ENCODE data around the gene DIPK2B.

DNA sequence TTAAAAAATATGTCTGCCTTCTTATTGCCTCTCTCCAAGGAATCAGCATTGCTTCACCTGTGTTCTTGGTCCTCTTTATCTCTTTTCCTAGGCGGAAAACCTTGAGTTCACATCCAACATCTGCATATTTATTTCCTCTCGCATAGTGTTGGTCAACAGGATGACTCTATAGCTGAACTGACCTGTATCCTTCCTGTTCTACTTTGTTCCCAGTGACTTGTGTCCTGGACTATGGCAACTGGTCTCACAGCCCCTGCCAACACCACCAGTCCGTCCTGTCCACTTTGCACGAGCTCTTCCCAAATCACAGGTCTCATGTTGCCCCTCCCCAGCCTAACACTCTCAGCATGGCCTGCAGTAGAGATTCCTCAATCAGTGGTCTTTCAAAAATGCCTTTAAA, 2.0 kb downstream of the DIPK2B start:
- TF ChIP-seq, protein P1, sequence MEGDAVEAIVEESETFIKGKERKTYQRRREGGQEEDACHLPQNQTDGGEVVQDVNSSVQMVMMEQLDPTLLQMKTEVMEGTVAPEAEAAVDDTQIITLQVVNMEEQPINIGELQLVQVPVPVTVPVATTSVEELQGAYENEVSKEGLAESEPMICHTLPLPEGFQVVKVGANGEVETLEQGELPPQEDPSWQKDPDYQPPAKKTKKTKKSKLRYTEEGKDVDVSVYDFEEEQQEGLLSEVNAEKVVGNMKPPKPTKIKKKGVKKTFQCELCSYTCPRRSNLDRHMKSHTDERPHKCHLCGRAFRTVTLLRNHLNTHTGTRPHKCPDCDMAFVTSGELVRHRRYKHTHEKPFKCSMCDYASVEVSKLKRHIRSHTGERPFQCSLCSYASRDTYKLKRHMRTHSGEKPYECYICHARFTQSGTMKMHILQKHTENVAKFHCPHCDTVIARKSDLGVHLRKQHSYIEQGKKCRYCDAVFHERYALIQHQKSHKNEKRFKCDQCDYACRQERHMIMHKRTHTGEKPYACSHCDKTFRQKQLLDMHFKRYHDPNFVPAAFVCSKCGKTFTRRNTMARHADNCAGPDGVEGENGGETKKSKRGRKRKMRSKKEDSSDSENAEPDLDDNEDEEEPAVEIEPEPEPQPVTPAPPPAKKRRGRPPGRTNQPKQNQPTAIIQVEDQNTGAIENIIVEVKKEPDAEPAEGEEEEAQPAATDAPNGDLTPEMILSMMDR (conservative IDR thresholded peaks at IDR 0.05; ENCODE audit: low read depth, low read length), result no peak
- no peak for TF ChIP-seq EZH2 (IDR thresholded peaks at IDR 0.05; ENCODE audit: borderline replicate concordance, low read depth, low read length, poor library complexity, severe bottlenecking)

Data from A673 (cell line).